ENCODE results near the gene APCDD1. TPM values are rescaled to one million over a fixed set of nuclear protein-coding genes. Genes with fewer than 3 reads are reported as not detected.

Gene APCDD1
- total and polyA plus RNA-seq, 10 donors = 0.93 to 11.8 (median 5.6) TPM

DNA sequence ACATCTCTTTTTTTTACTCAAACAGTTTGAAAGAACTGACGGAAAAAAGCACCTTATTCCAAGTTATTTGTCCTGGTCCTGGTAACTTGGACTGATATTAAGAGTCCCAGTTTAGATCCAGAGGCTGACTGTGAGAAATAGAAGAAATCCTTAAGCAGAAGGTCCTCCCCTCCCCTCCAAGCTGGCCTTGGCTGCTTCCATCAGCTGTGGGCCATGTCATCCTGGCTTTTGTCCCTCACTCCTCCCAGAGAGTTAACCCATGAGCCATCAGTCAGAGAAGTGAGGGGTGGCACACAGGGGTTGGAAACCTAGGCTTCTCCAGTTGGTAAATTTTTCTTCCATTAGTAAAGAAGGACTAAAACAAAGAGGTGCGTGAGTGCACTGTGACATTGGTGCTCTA is 61.6 kb downstream of the APCDD1 start:
- no peak overlapping the region for H3K4me3 ChIP-seq
- peaks cover 5 to 23% (median 18%) of the 10 kb centered on the region in 6 donors for H3K4me1 ChIP-seq
- H3K36me3 ChIP-seq = no peaks in the 10 kb centered on the region
- 83 to 92% (median 88%) methylated on average over 2 of the region's 2 CpGs for WGBS, 5 donors
- intact Hi-C loops (cut with DNase I; ENCODE audit: low total_unique reads) = no loop called here
- H3K27me3 ChIP-seq (replicated peaks in 1 of 7) = peaks cover 0 to 24% (median 0%) of the 10 kb centered on the region in 7 donors
- no peak overlapping the region for H3K27ac ChIP-seq
- DNase-seq = no peak
- TF ChIP-seq CTCF (IDR thresholded peaks at IDR 0.05 in 8 of 11, conservative IDR thresholded peaks at IDR 0.05 in 3 of 11) (no peak), POLR2AphosphoS5 (IDR thresholded peaks at IDR 0.05) (no peak), POLR2A (IDR thresholded peaks at IDR 0.05) (no peak)
- peaks cover 0 to 5% (median 0%) of the 10 kb centered on the region in 8 donors for H3K9me3 ChIP-seq

DNA sequence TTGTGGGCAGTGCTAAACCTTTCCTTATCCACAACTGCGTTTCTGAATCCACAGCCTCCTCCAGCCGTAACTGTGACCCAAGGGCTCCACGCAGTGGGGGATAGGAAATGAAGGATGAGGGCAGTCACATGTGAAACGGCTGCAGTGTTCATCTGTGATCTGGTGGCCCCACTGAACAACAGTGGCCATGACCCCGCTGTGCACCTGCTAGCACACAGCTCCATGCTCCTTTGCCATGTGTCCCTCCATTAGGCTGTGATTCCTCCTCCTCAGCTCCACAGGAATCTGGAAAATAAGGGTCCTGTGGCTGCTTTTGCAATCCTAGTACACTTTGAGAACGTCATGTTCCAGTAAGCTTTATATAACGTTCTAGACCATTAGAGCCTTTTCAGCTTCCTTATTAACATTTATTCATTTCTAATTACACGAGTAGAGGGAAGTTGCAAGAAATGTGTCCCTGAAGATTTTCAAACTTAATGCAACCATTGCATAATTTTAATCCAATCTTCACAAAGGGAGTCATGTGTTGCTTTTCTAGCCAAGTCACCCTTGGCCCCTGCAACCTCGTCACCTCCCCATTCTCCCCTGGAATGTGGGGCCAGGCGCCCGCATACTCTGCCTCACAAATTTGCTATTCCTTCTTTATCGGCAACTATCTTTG is 64.3 kb downstream of the APCDD1 start:
- 33 to 49% (median 39%) methylated on average over 12 of the region's 12 CpGs for WGBS, 5 donors
- Histone ChIP-seq H3K4me3 (no peak overlapping the region), H3K27ac (peak overlapping the region in 4 of 8 donors; percentile 22 to 52 (median 32)), H3K36me3 (no peaks in the 10 kb centered on the region), H3K27me3 (replicated peaks in 1 of 7) (peaks cover 0 to 24% (median 0%) of the 10 kb centered on the region in 7 donors), H3K9me3 (peaks cover 0 to 5% (median 0%) of the 10 kb centered on the region in 8 donors), H3K4me1 (peaks cover 5 to 23% (median 18%) of the 10 kb centered on the region in 6 donors)
- no peak for DNase-seq
- intact Hi-C loops (cut with DNase I; ENCODE audit: low total_unique reads) = no loop called here
- no peak for TF ChIP-seq POLR2AphosphoS5 (IDR thresholded peaks at IDR 0.05)
- TF ChIP-seq CTCF (IDR thresholded peaks at IDR 0.05 in 8 of 11, conservative IDR thresholded peaks at IDR 0.05 in 3 of 11) = peak in 2 of 11 experiments; percentile 10 to 29

DNA sequence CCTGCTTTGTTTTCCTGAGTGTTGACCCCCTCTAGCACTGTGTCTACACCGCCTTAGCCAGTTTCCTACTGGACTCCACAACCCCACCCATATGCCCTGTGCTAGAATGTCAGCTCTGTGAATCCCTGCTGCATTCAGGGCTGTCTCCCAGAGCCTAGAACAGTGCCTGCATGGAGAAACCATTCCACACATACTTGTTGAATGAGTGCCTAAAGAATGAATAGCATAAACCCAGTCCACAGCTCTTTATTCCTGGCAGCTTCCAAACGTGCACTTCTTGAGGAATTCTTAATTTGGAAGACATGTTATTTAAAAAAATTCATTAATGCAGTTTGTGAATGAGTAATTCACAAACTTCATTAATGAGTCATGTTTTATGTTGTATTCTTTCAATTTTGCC is 64.9 kb downstream of the APCDD1 start:
- H3K27me3 ChIP-seq (replicated peaks in 1 of 7) = peaks cover 0 to 24% (median 0%) of the 10 kb centered on the region in 7 donors
- TF ChIP-seq POLR2A (IDR thresholded peaks at IDR 0.05) (no peak), POLR2AphosphoS5 (IDR thresholded peaks at IDR 0.05) (no peak), CTCF (IDR thresholded peaks at IDR 0.05 in 8 of 11, conservative IDR thresholded peaks at IDR 0.05 in 3 of 11) (no peak)
- 41 to 72% (median 52%) methylated on average over 2 of the region's 2 CpGs for WGBS, 5 donors
- no peak for DNase-seq
- H3K4me1 ChIP-seq = peaks cover 5 to 23% (median 18%) of the 10 kb centered on the region in 6 donors
- H3K27ac ChIP-seq = peak overlapping the region in 4 of 8 donors; percentile 22 to 52 (median 32)
- H3K4me3 ChIP-seq = no peak overlapping the region
- intact Hi-C loops (cut with DNase I; ENCODE audit: low total_unique reads) = no loop called here
- no peaks in the 10 kb centered on the region for H3K36me3 ChIP-seq
- H3K9me3 ChIP-seq = peaks cover 0 to 5% (median 0%) of the 10 kb centered on the region in 8 donors

Data from spleen (tissue), 11 donors.